ENCODE data around the gene SLC30A10. TPM values are rescaled to one million over a fixed set of nuclear protein-coding genes. Genes with fewer than 3 reads are reported as not detected.

Gene SLC30A10
- total RNA-seq, 1 donor from 2014 or later: 0.13 TPM

DNA sequence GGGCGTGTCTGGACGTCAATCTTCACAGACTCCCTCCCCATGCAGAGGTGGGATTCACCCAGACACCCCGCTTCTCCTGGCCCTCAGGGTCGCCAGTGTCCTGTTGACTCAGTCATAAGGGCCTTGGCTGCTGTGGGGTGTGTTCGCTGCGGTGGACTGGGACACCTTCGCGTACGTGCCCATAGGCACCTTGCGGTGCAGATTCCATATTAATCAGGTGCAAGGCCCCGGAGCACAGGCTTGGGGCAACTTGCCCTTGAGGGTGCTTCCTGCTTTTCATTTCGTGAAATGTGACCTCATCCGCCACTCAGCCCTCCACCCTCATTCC, 398 bp upstream of the SLC30A10 start:
- Mint-ChIP-seq H3K27ac (ENCODE audit: unreplicated experiment) (no peak overlapping the region), H3K4me3 (ENCODE audit: unreplicated experiment) (peak overlapping the region; percentile 61)

DNA sequence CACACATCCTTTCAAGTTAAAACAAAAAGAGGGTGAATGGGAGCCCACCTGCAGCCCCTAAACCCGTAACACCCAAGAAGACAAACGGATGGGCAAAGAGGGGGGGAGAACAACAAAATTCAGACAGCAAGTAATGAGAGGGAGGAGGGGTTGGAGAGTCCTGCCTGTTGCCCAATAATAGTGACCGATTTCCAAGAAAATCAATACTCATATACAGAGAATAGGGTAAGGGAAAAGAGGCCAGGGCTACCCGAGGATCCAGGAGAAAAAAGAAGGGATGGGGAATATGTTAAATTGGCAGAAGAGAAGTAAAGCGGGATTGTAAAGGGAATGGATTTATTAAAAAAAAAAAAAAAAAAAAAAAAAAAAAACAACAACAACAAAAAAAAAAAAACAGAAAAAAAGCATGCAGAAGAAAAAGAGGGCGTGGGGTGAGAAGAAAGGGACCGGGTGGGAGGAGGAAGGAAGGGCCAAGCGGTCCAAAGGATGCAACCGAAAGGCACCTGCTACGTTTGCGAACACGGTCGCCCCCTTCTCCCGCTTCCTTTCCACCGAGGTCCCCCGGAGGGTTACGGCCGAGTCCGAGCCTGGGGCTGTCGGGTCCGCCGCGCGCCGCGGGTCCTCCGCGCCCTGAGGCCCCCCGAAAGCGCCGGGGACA, 930 bp downstream of the SLC30A10 start:
- peaks cover 48% of the 10 kb centered on the region for H3K27me3 Mint-ChIP-seq (ENCODE audit: unreplicated experiment)
- H3K4me3 Mint-ChIP-seq (ENCODE audit: unreplicated experiment): peak overlapping the region; percentile 70
- no peak for DNase-seq (ENCODE audit: extremely low spot score, unreplicated experiment)
- no peaks in the 10 kb centered on the region for H3K9me3 Mint-ChIP-seq (ENCODE audit: unreplicated experiment)
- TF ChIP-seq, protein P1, sequence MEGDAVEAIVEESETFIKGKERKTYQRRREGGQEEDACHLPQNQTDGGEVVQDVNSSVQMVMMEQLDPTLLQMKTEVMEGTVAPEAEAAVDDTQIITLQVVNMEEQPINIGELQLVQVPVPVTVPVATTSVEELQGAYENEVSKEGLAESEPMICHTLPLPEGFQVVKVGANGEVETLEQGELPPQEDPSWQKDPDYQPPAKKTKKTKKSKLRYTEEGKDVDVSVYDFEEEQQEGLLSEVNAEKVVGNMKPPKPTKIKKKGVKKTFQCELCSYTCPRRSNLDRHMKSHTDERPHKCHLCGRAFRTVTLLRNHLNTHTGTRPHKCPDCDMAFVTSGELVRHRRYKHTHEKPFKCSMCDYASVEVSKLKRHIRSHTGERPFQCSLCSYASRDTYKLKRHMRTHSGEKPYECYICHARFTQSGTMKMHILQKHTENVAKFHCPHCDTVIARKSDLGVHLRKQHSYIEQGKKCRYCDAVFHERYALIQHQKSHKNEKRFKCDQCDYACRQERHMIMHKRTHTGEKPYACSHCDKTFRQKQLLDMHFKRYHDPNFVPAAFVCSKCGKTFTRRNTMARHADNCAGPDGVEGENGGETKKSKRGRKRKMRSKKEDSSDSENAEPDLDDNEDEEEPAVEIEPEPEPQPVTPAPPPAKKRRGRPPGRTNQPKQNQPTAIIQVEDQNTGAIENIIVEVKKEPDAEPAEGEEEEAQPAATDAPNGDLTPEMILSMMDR (IDR thresholded peaks at IDR 0.05): no peak
- no peaks in the 10 kb centered on the region for H3K36me3 Mint-ChIP-seq (ENCODE audit: unreplicated experiment)
- no peak overlapping the region for H3K27ac Mint-ChIP-seq (ENCODE audit: unreplicated experiment)
- H3K4me1 Mint-ChIP-seq (ENCODE audit: unreplicated experiment): peaks cover 14% of the 10 kb centered on the region

More for the DNA sequence above, 398 bp upstream of the SLC30A10 start:
- H3K36me3 Mint-ChIP-seq (ENCODE audit: unreplicated experiment): no peaks in the 10 kb centered on the region
- H3K9me3 Mint-ChIP-seq (ENCODE audit: unreplicated experiment): no peaks in the 10 kb centered on the region
- DNase-seq (ENCODE audit: extremely low spot score, unreplicated experiment): no peak
- TF ChIP-seq, protein P1 (IDR thresholded peaks at IDR 0.05): no peak
- H3K27me3 Mint-ChIP-seq (ENCODE audit: unreplicated experiment): peaks cover 43% of the 10 kb centered on the region
- H3K4me1 Mint-ChIP-seq (ENCODE audit: unreplicated experiment): peaks cover 14% of the 10 kb centered on the region

DNA sequence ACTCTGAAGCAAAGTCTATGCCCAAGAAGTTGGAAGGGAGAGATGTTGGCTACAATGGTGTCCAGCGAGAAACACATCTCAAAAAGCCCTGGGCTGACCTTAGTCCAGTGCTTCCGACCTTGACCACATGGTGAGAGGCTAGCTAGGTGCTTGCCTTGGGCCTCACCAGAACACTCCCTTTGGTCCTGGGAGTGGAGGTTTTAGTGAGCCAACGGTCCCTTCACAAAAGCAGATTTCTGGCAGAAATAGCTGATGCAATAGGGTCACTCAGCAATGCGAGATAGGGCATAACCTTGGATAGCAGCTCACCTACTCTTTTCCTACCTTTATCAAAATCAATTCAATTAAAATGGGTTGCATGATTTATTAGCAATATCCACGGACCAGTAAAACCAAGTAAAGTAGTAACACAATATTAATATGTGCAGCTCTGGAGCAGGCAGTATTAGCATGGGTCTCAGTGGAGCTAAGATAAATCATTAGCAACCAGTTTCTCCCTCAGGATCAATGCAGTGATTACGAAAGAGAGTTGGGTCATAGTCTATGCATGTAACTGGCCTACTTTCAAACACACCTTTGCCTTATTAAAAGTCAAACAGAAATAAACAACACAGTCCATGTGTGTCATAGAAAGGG, 1.9 kb downstream of the SLC30A10 start:
- Mint-ChIP-seq H3K4me3 (ENCODE audit: unreplicated experiment) (no peak overlapping the region), H3K27me3 (ENCODE audit: unreplicated experiment) (peaks cover 51% of the 10 kb centered on the region), H3K4me1 (ENCODE audit: unreplicated experiment) (peaks cover 14% of the 10 kb centered on the region), H3K36me3 (ENCODE audit: unreplicated experiment) (no peaks in the 10 kb centered on the region), H3K9me3 (ENCODE audit: unreplicated experiment) (no peaks in the 10 kb centered on the region), H3K27ac (ENCODE audit: unreplicated experiment) (no peak overlapping the region)
- no peak for DNase-seq (ENCODE audit: extremely low spot score, unreplicated experiment)
- TF ChIP-seq, protein P1 (IDR thresholded peaks at IDR 0.05): no peak

DNA sequence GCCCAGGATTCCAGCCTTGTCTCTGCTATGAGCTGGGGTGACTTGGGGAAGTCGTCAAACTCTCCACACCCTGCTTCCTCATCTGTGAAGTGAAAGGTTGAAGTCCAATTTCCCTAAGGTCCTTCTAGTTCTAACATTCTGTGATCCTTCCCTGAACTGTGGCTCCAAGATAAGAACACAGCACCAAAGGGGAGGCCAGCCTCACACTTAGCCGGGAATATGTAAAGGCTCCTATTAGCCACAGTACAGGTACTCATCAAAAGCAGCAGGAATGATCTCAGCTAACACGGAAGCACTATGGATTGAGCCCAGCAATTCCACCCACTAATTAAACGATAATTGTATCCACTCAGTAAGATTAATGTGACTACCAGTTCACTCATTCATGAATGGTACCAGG, 4.0 kb downstream of the SLC30A10 start:
- Mint-ChIP-seq H3K27me3 (ENCODE audit: unreplicated experiment) (peaks cover 40% of the 10 kb centered on the region), H3K4me3 (ENCODE audit: unreplicated experiment) (no peak overlapping the region), H3K4me1 (ENCODE audit: unreplicated experiment) (peaks cover 14% of the 10 kb centered on the region), H3K9me3 (ENCODE audit: unreplicated experiment) (no peaks in the 10 kb centered on the region), H3K27ac (ENCODE audit: unreplicated experiment) (no peak overlapping the region), H3K36me3 (ENCODE audit: unreplicated experiment) (no peaks in the 10 kb centered on the region)
- TF ChIP-seq, protein P1 (IDR thresholded peaks at IDR 0.05): no peak
- DNase-seq (ENCODE audit: extremely low spot score, unreplicated experiment): no peak

DNA sequence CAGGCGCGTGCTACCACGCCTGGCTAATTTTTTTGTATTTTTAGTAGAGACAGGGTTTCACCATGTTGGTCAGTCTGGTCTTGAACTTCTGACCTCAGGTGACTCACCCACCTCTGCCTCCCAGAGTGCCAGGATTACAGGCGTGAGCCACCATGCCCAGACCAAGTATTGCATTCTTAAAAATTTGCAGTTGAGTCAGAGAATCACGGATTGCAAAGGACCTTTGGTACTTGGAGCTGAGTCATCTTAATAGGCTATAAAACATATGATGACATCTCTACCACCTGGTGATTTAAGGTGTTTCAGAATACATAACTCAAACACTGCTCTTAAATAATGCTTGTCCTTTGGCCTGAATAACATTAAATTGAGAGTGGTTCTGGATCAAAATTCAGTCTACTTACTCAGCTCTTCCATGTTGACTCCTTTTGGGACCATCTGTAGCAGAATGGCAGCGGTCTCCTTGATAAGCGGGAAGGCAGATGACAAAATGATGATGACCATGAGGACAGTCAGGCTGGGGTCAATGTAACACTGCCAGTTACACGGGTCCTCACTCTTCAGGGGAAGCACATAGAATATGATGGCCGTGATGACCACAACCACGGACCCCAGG, 10.4 kb downstream of the SLC30A10 start:
- Mint-ChIP-seq H3K27ac (ENCODE audit: unreplicated experiment) (no peak overlapping the region), H3K27me3 (ENCODE audit: unreplicated experiment) (peaks cover 26% of the 10 kb centered on the region), H3K36me3 (ENCODE audit: unreplicated experiment) (no peaks in the 10 kb centered on the region), H3K9me3 (ENCODE audit: unreplicated experiment) (no peaks in the 10 kb centered on the region), H3K4me1 (ENCODE audit: unreplicated experiment) (no peaks in the 10 kb centered on the region), H3K4me3 (ENCODE audit: unreplicated experiment) (no peak overlapping the region)
- no peak for DNase-seq (ENCODE audit: extremely low spot score, unreplicated experiment)
- TF ChIP-seq, protein P1 (IDR thresholded peaks at IDR 0.05): no peak
